Keratinocyte (primary cell): ENCODE results near the gene TBC1D8.

ENCODE experiments used
- EZH2 ChIP-seq: IDR thresholded peaks from one replicate; pipeline ENCODE4 v1.6.1; 2012; ENCODE audit warnings: inconsistent platforms, mild to moderate bottlenecking, low read length, moderate library complexity
- TF ChIP-seq, protein P1 (sequence below), 3 experiments: IDR thresholded peaks in 1 of 3; conservative IDR thresholded peaks in 1 of 3; optimal IDR thresholded peaks in 1 of 3; 2 replicates in 2 of 3; 3 replicates in 1 of 3; pipeline versions ENCODE3 to v1.5.1; 2011; ENCODE audit warnings: low read length in 3 of 3, mild to moderate bottlenecking in 3 of 3, moderate library complexity in 2 of 3, control low read depth in 1 of 3, inconsistent platforms in 1 of 3; ENCODE audit not compliant: insufficient read depth in 2 of 3; ENCODE audit errors: extremely low read depth in 1 of 3

DNA sequence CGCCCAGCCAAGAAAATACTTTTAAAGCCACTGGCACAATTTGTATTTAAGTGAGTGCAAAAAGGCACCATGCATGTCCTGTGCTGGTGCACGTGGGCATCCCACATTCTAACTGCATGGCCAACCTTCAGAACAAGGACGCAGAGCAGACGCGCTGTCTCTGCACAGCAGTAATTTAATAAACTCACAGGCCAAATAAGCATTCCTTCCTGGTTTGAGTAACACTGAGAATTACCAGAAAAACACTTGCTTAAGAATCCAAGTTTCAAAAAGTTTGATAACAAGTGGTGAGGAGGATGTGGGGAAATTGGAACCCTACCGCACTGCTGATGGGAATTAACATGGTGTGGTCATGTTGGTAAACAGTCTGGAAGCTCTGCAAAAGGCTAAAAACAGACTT lies 110.4 kb downstream of the TBC1D8 start:
- TF ChIP-seq, protein P1, sequence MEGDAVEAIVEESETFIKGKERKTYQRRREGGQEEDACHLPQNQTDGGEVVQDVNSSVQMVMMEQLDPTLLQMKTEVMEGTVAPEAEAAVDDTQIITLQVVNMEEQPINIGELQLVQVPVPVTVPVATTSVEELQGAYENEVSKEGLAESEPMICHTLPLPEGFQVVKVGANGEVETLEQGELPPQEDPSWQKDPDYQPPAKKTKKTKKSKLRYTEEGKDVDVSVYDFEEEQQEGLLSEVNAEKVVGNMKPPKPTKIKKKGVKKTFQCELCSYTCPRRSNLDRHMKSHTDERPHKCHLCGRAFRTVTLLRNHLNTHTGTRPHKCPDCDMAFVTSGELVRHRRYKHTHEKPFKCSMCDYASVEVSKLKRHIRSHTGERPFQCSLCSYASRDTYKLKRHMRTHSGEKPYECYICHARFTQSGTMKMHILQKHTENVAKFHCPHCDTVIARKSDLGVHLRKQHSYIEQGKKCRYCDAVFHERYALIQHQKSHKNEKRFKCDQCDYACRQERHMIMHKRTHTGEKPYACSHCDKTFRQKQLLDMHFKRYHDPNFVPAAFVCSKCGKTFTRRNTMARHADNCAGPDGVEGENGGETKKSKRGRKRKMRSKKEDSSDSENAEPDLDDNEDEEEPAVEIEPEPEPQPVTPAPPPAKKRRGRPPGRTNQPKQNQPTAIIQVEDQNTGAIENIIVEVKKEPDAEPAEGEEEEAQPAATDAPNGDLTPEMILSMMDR (optimal IDR thresholded peaks at IDR 0.05 in 1 of 3, IDR thresholded peaks at IDR 0.05 in 1 of 3, conservative IDR thresholded peaks at IDR 0.05 in 1 of 3; ENCODE audit: extremely low read depth in 1 of 3, insufficient read depth in 2 of 3, low read length in 3 of 3): no peak
- TF ChIP-seq EZH2: no peak
